Heart left ventricle (tissue), 16 donors: ENCODE measurements around the gene FER1L5. TPM values are rescaled to one million over a fixed set of nuclear protein-coding genes. Genes with fewer than 3 reads are reported as not detected.

Experiments
- ATAC-seq, 4 donors: fragments of 200-7000 bp; cut with Tn5 transposase; one replicate each; pipeline ENCODE4 v1.9.1; 2020 to 2022; ENCODE audit warnings: moderate library complexity in 4 of 4, mild to moderate bottlenecking in 3 of 4, moderate number of reproducible peaks in 1 of 4
- DNase-seq, 5 donors: peaks; one replicate each; pipeline ENCODE4 v3.0.0-alpha.2; 2020
- H3K27ac ChIP-seq, 12 donors: fragments of 200-600 bp; sonication (generic) in 4 of 12; one replicate each; pipeline versions ENCODE4 v1.5.0 to v1.8.0; 2016 to 2022; ENCODE audit warnings: mild to moderate bottlenecking in 2 of 12
- H3K27me3 ChIP-seq, 9 donors: fragments of 200-600 bp; sonication (generic) in 2 of 9; one replicate each; pipeline versions ENCODE4 v1.5.1 to v1.8.0; 2016 to 2022; ENCODE audit warnings: mild to moderate bottlenecking in 3 of 9
- H3K36me3 ChIP-seq, 9 donors: fragments of 200-600 bp; sonication (generic) in 2 of 9; one replicate each; pipeline versions ENCODE4 v1.5.0 to v1.8.0; 2018 to 2022; ENCODE audit warnings: mild to moderate bottlenecking in 2 of 9
- H3K4me1 ChIP-seq, 12 donors: fragments of 200-600 bp; sonication (generic) in 4 of 12; one replicate each; pipeline versions ENCODE4 v1.5.0 to v1.8.0; 2016 to 2022; ENCODE audit warnings: mild to moderate bottlenecking in 3 of 12
- H3K4me3 ChIP-seq, 12 donors: fragments of 200-600 bp; sonication (generic) in 4 of 12; one replicate each; pipeline versions ENCODE4 v1.5.0 to v1.8.0; 2017 to 2022; ENCODE audit warnings: mild to moderate bottlenecking in 9 of 12, moderate library complexity in 4 of 12
- H3K9me3 ChIP-seq, 12 donors: fragments of 200-600 bp; sonication (generic) in 4 of 12; one replicate each; pipeline versions ENCODE4 v1.5.0 to v1.8.0; 2016 to 2022; ENCODE audit warnings: mild to moderate bottlenecking in 1 of 12
- CTCF ChIP-seq, 12 donors: fragments of 200-600 bp; sonication (generic) in 4 of 12; IDR thresholded peaks; one replicate each; pipeline versions ENCODE4 v1.5.0 to v1.8.0; 2018 to 2022; ENCODE audit warnings: antibody characterized with exemption in 12 of 12, mild to moderate bottlenecking in 5 of 12
- POLR2A ChIP-seq, 2 donors: fragments of 450-650 bp; IDR thresholded peaks; one replicate each; pipeline ENCODE4 v1.6.1; 2017; ENCODE audit warnings: antibody characterized with exemption in 2 of 2, mild to moderate bottlenecking in 2 of 2, moderate library complexity in 2 of 2
- WGBS, 4 donors: extraction: QIAGEN DNeasy Blood & Tissue Kit in 2 of 4; methylation state at CpG; one replicate each; pipeline versions ENCODE4 v1.1.5 to v1.1.7; 2013 to 2018; 5-methylcytosine and 5-hydroxymethylcytosine counted together
- intact Hi-C, 10 donors: fragments of 100-400 bp; cut with DNase I; formaldehyde crosslinking; loops; one replicate each; pipeline versions ENCODE4 v1.11.1 to v1.14.2; 2022
- polyA plus RNA-seq, 2 donors: library from polyadenylated mRNA; stranded (reverse); fragments of 200-250 nt; gene quantifications; one replicate each; pipeline ENCODE4 v1.2.3, GENCODE V29; 2013
- total RNA-seq, 9 donors: library from RNA; depleted of rRNA in 2 of 9; stranded (reverse); fragments of >200 nt in 2 of 9; fragmentation: NEBNext Ultra II Directional in 3 of 9; extraction: Animal tissue kit (Norgen Biotek cat#: 25700) in 3 of 9; gene quantifications; one replicate each; pipeline versions ENCODE4 v1.1.0 to v1.2.4, GENCODE V29; 2016 to 2023
- donor health status: ischemic (EF 13 %, LVEDD 7.1; RV severe dilation, severe dysfunction).
- donor health status: healthy with polysubstance abuse.
- donor health status: DM: no; HTN: yes; CAD: no.
- donor health status: DM: no; HTN: no; CAD: no.
- donor health status: ischemic (EF 25% LVEDD 6.9; RV normal size, moderate dysfunction).
- donor health status: ischemic (EF 25% LVEDD 5.7; RV mildly dilated, moderate dysfunction).
- donor health status: healthy.
- donor health status: DM: yes; HTN: yes; CAD: no.
- donor health status: ischemic (EF 35%, LVEDD 5.7; RV mildly dilated, moderate dysfunction).
- donor health status: nonischemic (EF 11% LVEDD 7.7; RV severe dilation, severe dysfunction).
- donor health status: DM: yes; HTN: yes; CAD: no.
- donor health status: PGD.
- donor health status: ischemic (EF 29% LVEDD 5.4; RV normal size, mild dysfunction).
- donor health status: nonischemic (EF 23%, LVEDD 6.1; RV moderate dilation, normal function).

Gene FER1L5
- total and polyA plus RNA-seq, 11 donors: 0.01 to 0.15 (median 0.07) TPM; not detected in 7

DNA sequence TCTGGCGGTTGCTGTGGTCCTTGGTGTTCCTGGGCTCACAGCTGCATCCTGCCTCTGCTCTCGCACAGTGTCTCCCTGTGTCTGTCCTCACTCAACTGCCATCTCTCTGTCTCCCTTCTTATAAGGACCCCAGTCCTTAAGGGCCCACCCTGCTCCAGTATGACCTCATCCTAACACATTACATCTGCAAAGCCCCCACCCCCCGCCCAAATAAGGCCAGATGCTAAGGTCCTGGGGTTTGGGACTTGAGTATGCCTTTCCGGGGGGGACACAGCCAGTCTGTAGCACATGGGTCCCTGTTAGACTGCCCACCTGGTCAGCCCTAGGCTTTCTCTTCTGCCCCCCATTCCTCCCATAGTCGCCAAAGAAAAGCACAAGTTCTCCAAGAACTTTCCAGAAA lies 40.7 kb downstream of the FER1L5 start:
- no peak for ATAC-seq
- Histone ChIP-seq H3K27me3 (no peaks in the 10 kb centered on the region), H3K9me3 (no peaks in the 10 kb centered on the region), H3K36me3 (no peaks in the 10 kb centered on the region), H3K27ac (no peak overlapping the region), H3K4me3 (no peak overlapping the region), H3K4me1 (peaks cover 0 to 24% (median 10%) of the 10 kb centered on the region in 12 donors)
- no peak for TF ChIP-seq POLR2A (IDR thresholded peaks at IDR 0.05)
- TF ChIP-seq CTCF (IDR thresholded peaks at IDR 0.05): no peak
- 84 to 87% (median 86%) methylated on average over 5 of the region's 5 CpGs for WGBS, 4 donors
- peak in 1 of 5 donors; percentile 15 for DNase-seq
- intact Hi-C loops: no loop called here

DNA sequence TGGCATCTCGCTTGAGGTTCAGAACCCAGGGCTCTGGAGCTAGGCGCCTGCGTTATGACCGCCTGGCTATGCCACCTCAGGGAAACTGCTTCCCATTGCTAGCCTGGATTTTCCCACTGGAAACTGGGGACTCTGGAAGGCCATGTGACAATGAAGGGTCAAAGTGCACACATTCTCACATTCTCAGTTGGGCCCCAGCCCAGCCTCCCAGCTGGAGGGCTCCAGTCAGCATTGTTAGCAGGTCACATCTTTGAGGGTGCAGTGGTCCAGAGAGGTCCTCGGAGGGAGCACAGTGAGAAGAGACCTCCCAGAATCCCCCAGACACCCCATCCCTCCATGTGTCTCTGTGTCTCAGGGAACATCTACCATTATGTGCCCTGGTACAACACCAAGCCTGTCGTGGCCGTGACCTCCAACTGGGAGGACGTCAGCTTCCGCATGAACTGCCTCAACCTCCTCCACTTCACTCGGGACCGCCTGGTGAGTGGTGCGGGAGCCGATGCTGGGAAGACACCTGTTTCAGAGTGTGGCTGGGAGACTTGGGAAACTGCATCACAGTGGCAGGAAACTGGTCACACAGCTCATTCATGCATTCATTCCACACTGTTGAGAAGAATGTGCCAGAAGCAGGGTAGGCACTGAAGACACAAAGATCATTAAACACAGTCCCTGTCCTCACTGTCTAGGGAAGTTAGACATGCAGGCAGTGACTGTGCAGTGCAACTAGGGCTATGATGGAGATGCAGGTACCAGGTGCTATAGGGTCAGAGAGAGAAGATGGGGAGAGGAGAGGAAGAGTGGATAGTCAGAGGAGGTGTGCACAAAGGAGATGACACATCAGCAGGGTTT lies 41.6 kb downstream of the FER1L5 start:
- WGBS, 4 donors: 93 to 95% (median 94%) methylated on average over 13 of the region's 13 CpGs
- no peak overlapping the region for H3K27ac ChIP-seq
- H3K9me3 ChIP-seq: no peaks in the 10 kb centered on the region
- intact Hi-C loops: no loop called here
- no peak for DNase-seq
- TF ChIP-seq CTCF (IDR thresholded peaks at IDR 0.05): no peak
- TF ChIP-seq POLR2A (IDR thresholded peaks at IDR 0.05): no peak
- H3K36me3 ChIP-seq: no peaks in the 10 kb centered on the region
- no peak overlapping the region for H3K4me3 ChIP-seq
- H3K27me3 ChIP-seq: no peaks in the 10 kb centered on the region
- peaks cover 0 to 24% (median 10%) of the 10 kb centered on the region in 12 donors for H3K4me1 ChIP-seq
- ATAC-seq: no peak

DNA sequence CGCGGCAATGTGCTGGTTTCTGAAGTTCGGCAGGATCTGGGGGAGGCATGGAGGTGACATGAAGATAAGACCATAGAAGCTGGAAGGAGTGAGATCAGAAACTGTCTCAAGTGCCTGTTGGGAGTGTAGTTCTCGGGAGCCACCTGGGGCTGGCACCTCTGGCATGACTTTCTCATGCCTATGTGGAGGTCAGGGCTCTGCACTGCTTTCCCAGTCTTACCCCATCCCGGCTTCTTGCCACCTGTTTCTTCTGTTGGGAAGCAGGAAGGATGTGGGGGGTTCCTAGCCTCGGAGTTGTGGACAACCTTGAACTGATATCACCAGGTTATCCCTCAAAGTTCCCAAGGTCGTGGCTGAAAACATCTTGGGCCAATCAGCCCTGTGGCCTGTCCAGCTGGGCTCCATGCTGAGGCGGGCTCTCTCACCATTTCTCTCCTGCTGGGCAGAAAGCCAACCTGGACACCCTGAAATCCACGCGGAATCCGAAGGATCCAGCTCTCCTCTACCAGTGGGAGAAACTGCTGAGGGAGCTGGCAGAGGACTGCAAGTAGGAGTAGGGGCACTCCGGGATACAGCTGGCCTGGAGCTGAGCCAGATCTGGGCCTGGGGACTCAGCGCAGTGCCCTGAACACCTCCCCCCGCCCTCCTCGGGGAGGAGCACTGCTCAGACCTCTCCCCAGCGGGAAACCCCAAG lies 42.5 kb downstream of the FER1L5 start:
- TF ChIP-seq CTCF (IDR thresholded peaks at IDR 0.05) (no peak), POLR2A (IDR thresholded peaks at IDR 0.05) (no peak)
- no peak overlapping the region for H3K27ac ChIP-seq
- H3K27me3 ChIP-seq: no peaks in the 10 kb centered on the region
- 45 to 58% (median 54%) methylated on average over 15 to 16 of the region's 16 CpGs for WGBS, 4 donors
- H3K4me3 ChIP-seq: no peak overlapping the region
- peak in 1 of 4 donors; percentile 13 for ATAC-seq
- DNase-seq: no peak
- no peaks in the 10 kb centered on the region for H3K36me3 ChIP-seq
- no peaks in the 10 kb centered on the region for H3K9me3 ChIP-seq
- intact Hi-C loops: no loop called here
- peaks cover 0 to 20% (median 10%) of the 10 kb centered on the region in 12 donors for H3K4me1 ChIP-seq
